H1 (cell line): Measurements from ENCODE around the gene LRRC10. TPM values are rescaled to one million over a fixed set of nuclear protein-coding genes. Genes with fewer than 3 reads are reported as not detected.
A peak's percentile ranks its signal among the peaks of the same experiment; 100 is the strongest.

ENCODE experiments used
- CTCF ChIA-PET: fragments of 300-600 bp; sonication (Branson Sonifier 250); formaldehyde crosslinking; loops from one replicate; lab custom pipeline; 2021; ENCODE audit not compliant: partially characterized antibody; lab: Charles Lee
- POLR2A ChIA-PET: fragments of 300-600 bp; sonication (Branson Sonifier 250); formaldehyde crosslinking; loops from one replicate; lab custom pipeline; 2021; ENCODE audit warnings: inconsistent platforms; ENCODE audit not compliant: partially characterized antibody; lab: Charles Lee
- DNase-seq, 2 experiments: peaks; one replicate each; pipeline versions ENCODE4 v3.0.0 to v3.0.0-alpha.2; 2010 to 2022; ENCODE audit warnings: low spot score in 2 of 2, low read depth in 1 of 2, mixed read lengths in 1 of 2
- FAIRE-seq: peaks from 2 replicates; lab custom pipeline; 2011; peaks lifted over from hg19 to GRCh38; lab: Jason Lieb, UNC
- H2AFZ ChIP-seq: 2 replicates; pipeline ENCODE4 v1.8.1; 2012; ENCODE audit warnings: low read length, inconsistent platforms
- H2AK5ac ChIP-seq: 2 replicates; pipeline ENCODE4 v1.6.1; 2013; ENCODE audit warnings: low read depth, low read length
- H2BK120ac ChIP-seq: replicated peaks from 2 replicates; pipeline ENCODE3; 2013; ENCODE audit warnings: low read depth, low read length, inconsistent platforms
- H2BK12ac ChIP-seq: 2 replicates; pipeline ENCODE4 v1.6.1; 2013; ENCODE audit warnings: low read depth, low read length
- H2BK15ac ChIP-seq: 2 replicates; pipeline ENCODE4 v1.6.1; 2013; ENCODE audit warnings: low read length
- H2BK20ac ChIP-seq: 2 replicates; pipeline ENCODE4 v1.6.1; 2013; ENCODE audit warnings: low read length
- H2BK5ac ChIP-seq: 2 replicates; pipeline ENCODE4 v1.6.1; 2013; ENCODE audit warnings: low read depth, low read length
- H3K14ac ChIP-seq: 2 replicates; pipeline ENCODE4 v1.6.1; 2013; ENCODE audit warnings: inconsistent platforms; ENCODE audit not compliant: insufficient read length
- H3K18ac ChIP-seq: 2 replicates; pipeline ENCODE4 v1.6.1; 2013; ENCODE audit warnings: low read length; ENCODE audit errors: extremely low read depth
- H3K23ac ChIP-seq: 2 replicates; pipeline ENCODE4 v1.6.1; 2013; ENCODE audit warnings: inconsistent platforms; ENCODE audit not compliant: insufficient read length
- H3K23me2 ChIP-seq: 2 replicates; pipeline ENCODE4 v1.6.1; 2013; ENCODE audit warnings: low read depth, low read length
- H3K27ac ChIP-seq: 2 replicates; pipeline ENCODE4 v1.6.1; 2011; ENCODE audit warnings: low read depth, low read length, inconsistent platforms
- H3K27me3 ChIP-seq, 4 experiments: replicated peaks in 1 of 4; 1 replicate in 1 of 4; 2 replicates in 3 of 4; pipeline versions ENCODE4 v1.6.1 to v1.8.1; 2011 to 2013; ENCODE audit warnings: low read length in 3 of 4, mild to moderate bottlenecking in 3 of 4, inconsistent platforms in 2 of 4, mixed read lengths in 2 of 4, moderate library complexity in 1 of 4; ENCODE audit not compliant: control insufficient read depth in 3 of 4, insufficient read depth in 3 of 4; ENCODE audit errors: extremely low read depth in 1 of 4
- H3K36me3 ChIP-seq, 4 experiments: 2 replicates each; pipeline versions ENCODE4 v1.6.1 to v1.8.1; 2011 to 2013; ENCODE audit warnings: mild to moderate bottlenecking in 4 of 4, low read length in 3 of 4, moderate library complexity in 2 of 4, control low read depth in 1 of 4, inconsistent platforms in 1 of 4; ENCODE audit not compliant: insufficient read depth in 4 of 4, control insufficient read depth in 2 of 4
- H3K4ac ChIP-seq: replicated peaks from 2 replicates; pipeline ENCODE3; 2013; ENCODE audit warnings: low read length, low read depth, mixed read lengths, inconsistent platforms; ENCODE audit not compliant: insufficient read length
- H3K4me1 ChIP-seq, 4 experiments: replicated peaks in 1 of 4; 1 replicate in 1 of 4; 2 replicates in 3 of 4; pipeline versions ENCODE4 v1.6.1 to v1.8.1; 2011 to 2013; ENCODE audit warnings: low read length in 3 of 4, inconsistent platforms in 2 of 4, mixed read lengths in 1 of 4; ENCODE audit not compliant: insufficient read depth in 4 of 4, control insufficient read depth in 3 of 4
- H3K4me2 ChIP-seq, 2 experiments: 2 replicates each; pipeline versions ENCODE4 v1.6.1 to v1.8.1; 2011 to 2013; ENCODE audit warnings: low read depth in 2 of 2, low read length in 2 of 2, control low read depth in 1 of 2, inconsistent platforms in 1 of 2, mild to moderate bottlenecking in 1 of 2; ENCODE audit not compliant: insufficient read depth in 1 of 2
- H3K4me3 ChIP-seq, 4 experiments: fragments of 200-600, 300-600 bp in 1 of 4; sonication (generic), shearing (Covaris generic), sonication (Bioruptor Twin) in 1 of 4; 2 replicates each; pipeline versions ENCODE4 v1.5.1 to v1.8.1; 2011 to 2016; ENCODE audit warnings: low read length in 4 of 4, low read depth in 3 of 4, control low read depth in 2 of 4, inconsistent platforms in 2 of 4, mild to moderate bottlenecking in 2 of 4, mixed read lengths in 1 of 4, moderate library complexity in 1 of 4; ENCODE audit not compliant: insufficient read depth in 2 of 4; ENCODE audit errors: extremely low read depth in 1 of 4
- H3K56ac ChIP-seq: replicated peaks from 2 replicates; pipeline ENCODE3; 2013; ENCODE audit warnings: low read depth, mild to moderate bottlenecking, mixed read lengths, low read length, inconsistent platforms; ENCODE audit not compliant: insufficient read length
- H3K79me1 ChIP-seq: 2 replicates; pipeline ENCODE4 v1.6.1; 2013; ENCODE audit warnings: low read depth, low read length, control low read depth
- H3K79me2 ChIP-seq, 2 experiments: 2 replicates each; pipeline versions ENCODE4 v1.6.1 to v1.8.1; 2012 to 2013; ENCODE audit warnings: low read length in 2 of 2, mild to moderate bottlenecking in 2 of 2, inconsistent platforms in 1 of 2; ENCODE audit not compliant: insufficient read depth in 2 of 2, control insufficient read depth in 1 of 2
- H3K9ac ChIP-seq, 4 experiments: replicated peaks in 1 of 4; 1 replicate in 1 of 4; 2 replicates in 3 of 4; pipeline versions ENCODE4 v1.6.1 to v1.8.1; 2011 to 2013; ENCODE audit warnings: low read depth in 3 of 4, low read length in 3 of 4, control low read depth in 2 of 4, mild to moderate bottlenecking in 2 of 4, moderate library complexity in 2 of 4, inconsistent platforms in 1 of 4; ENCODE audit errors: extremely low read depth in 1 of 4
- H3K9me3 ChIP-seq, 2 experiments: 2 replicates each; pipeline versions ENCODE4 v1.6.1 to v1.8.1; 2012 to 2013; ENCODE audit warnings: mild to moderate bottlenecking in 2 of 2, moderate library complexity in 2 of 2, control low read depth in 1 of 2, inconsistent platforms in 1 of 2, low read depth in 1 of 2, low read length in 1 of 2, mixed read lengths in 1 of 2; ENCODE audit not compliant: insufficient read depth in 2 of 2
- H4K20me1 ChIP-seq, 2 experiments: replicated peaks in 1 of 2; 2 replicates each; pipeline versions ENCODE3 to v1.8.1; 2011 to 2013; ENCODE audit warnings: inconsistent platforms in 2 of 2, low read length in 2 of 2, mild to moderate bottlenecking in 1 of 2; ENCODE audit not compliant: insufficient read depth in 2 of 2, control insufficient read depth in 1 of 2
- H4K5ac ChIP-seq: 2 replicates; pipeline ENCODE4 v1.6.1; 2013; ENCODE audit warnings: low read length, low read depth, mixed read lengths, inconsistent platforms; ENCODE audit not compliant: insufficient read length
- H4K8ac ChIP-seq: 2 replicates; pipeline ENCODE4 v1.8.0; 2013; ENCODE audit warnings: mild to moderate bottlenecking, moderate library complexity, low read length, inconsistent platforms; ENCODE audit not compliant: insufficient read depth; ENCODE audit errors: extremely low read depth
- H4K91ac ChIP-seq: replicated peaks from 2 replicates; pipeline ENCODE3; 2013; ENCODE audit warnings: low read length, mixed read lengths, inconsistent platforms; ENCODE audit not compliant: insufficient read length
- ASH2L ChIP-seq: fragments of 200-600, 300-600 bp; sonication (generic); IDR thresholded peaks from one replicate; pipeline ENCODE4 v1.7.1; 2017; ENCODE audit warnings: low read length
- CHD2 ChIP-seq: IDR thresholded peaks from 2 replicates; pipeline ENCODE4 v1.6.1; 2012; ENCODE audit warnings: low read length, improper control_type of control experiment
- CREB1 ChIP-seq: IDR thresholded peaks from 2 replicates; pipeline ENCODE4 v1.6.1; 2012; ENCODE audit warnings: inconsistent platforms
- EGR1 ChIP-seq: IDR thresholded peaks from 2 replicates; pipeline ENCODE4 v1.6.1; 2011; ENCODE audit warnings: low read depth, low read length, borderline replicate concordance
- POLR2A ChIP-seq, 2 experiments: IDR thresholded peaks; 1 replicate in 1 of 2; 2 replicates in 1 of 2; pipeline ENCODE4 v1.6.1; 2011; ENCODE audit warnings: low read depth in 2 of 2, low read length in 2 of 2, mild to moderate bottlenecking in 2 of 2; ENCODE audit errors: control extremely low read depth in 1 of 2
- WGBS, 2 experiments: shearing (Covaris generic) in 1 of 2; methylation state at CpG; one replicate each; pipeline versions ENCODE4 v1.1.6 to v1.1.7; 2013 to 2015; ENCODE audit warnings: low lambda C conversion rate in 2 of 2, mixed read lengths in 2 of 2, inconsistent platforms in 1 of 2, low coverage in 1 of 2, missing lambda C conversion rate in 1 of 2; ENCODE audit not compliant: insufficient replicate concordance in 2 of 2, insufficient coverage in 1 of 2, insufficient read length in 1 of 2; ENCODE audit errors: extremely low coverage in 1 of 2, missing lambda C conversion rate in 1 of 2; 5-methylcytosine and 5-hydroxymethylcytosine counted together
- polyA plus RNA-seq, 7 experiments: library from polyadenylated mRNA; depleted of rRNA in 3 of 7; stranded (reverse) in 5 of 7; unstranded in 2 of 7; fragments of >200 nt in 5 of 7; fragments of 200-250 nt in 2 of 7; gene quantifications; 1 replicate in 5 of 7; 2 replicates in 1 of 7; 4 replicates in 1 of 7; pipeline versions ENCODE4 v1.2.1 to v1.2.3, GENCODE V29; 2011 to 2013; ENCODE audit warnings: missing spikeins in 2 of 7, mixed read lengths in 2 of 7
- total RNA-seq: library from RNA; stranded (reverse); fragmentation: NEBNext Ultra II Directional; extraction: Animal tissue kit (Norgen Biotek cat#: 25700); gene quantifications from 2 replicates; pipeline ENCODE4 v1.2.1, GENCODE V29; 2021
- TF ChIP-seq, protein P1 (sequence below): IDR thresholded peaks from 2 replicates; pipeline ENCODE4 v1.6.1; 2011; ENCODE audit warnings: low read depth, mild to moderate bottlenecking, low read length; ENCODE audit not compliant: insufficient read depth

The LRRC10 gene
- total and polyA plus RNA-seq, 2 of the 8 experiments (the other 6 are each of a cell fraction or from before 2014, with no cell fraction given): not detected

DNA sequence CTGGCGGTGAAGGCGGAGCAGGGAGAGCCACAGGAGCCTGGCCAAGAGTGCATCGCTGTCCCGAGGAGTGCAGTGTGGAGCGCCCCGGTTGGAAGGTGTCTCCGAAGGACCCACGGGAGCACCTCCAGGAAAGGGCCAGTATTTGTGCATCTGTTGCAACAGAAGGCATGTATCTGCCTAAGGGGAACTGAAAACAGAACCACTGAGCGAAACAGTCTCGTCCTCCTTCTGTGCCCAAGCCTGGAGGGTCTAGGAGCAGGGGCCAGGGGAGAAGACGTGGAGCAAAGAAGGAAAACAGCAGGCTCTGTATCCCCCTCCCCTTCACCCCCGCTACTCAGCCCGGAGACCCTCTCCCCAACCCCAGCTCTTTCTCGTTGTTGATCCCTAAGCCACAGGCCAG, 5.3 kb upstream of the LRRC10 start:
- Histone ChIP-seq H4K8ac (no peak overlapping the region), H2BK20ac (no peak overlapping the region), H3K9ac (no peak overlapping the region), H3K23me2 (no peaks in the 10 kb centered on the region), H3K79me1 (no peaks in the 10 kb centered on the region), H3K18ac (no peak overlapping the region), H2BK5ac (no peak overlapping the region), H3K27me3 (no peaks in the 10 kb centered on the region; a peak in 1 of 7 replicates), H4K91ac (no peak overlapping the region), H3K4me2 (no peak overlapping the region), H3K36me3 (no peaks in the 10 kb centered on the region), H2AFZ (peak overlapping the region; percentile 29; the same call in 1 of the 2 replicates), H3K4ac (no peak overlapping the region), H4K5ac (no peak overlapping the region), H3K4me3 (no peak overlapping the region), H4K20me1 (no peaks in the 10 kb centered on the region), H3K23ac (no peak overlapping the region), H2AK5ac (no peak overlapping the region), H3K4me1 (no peaks in the 10 kb centered on the region), H3K9me3 (no peaks in the 10 kb centered on the region), H3K56ac (no peak overlapping the region), H2BK15ac (no peak overlapping the region), H3K14ac (no peak overlapping the region), H2BK120ac (no peak overlapping the region), H3K79me2 (no peaks in the 10 kb centered on the region), H2BK12ac (no peak overlapping the region), H3K27ac (no peak overlapping the region)
- DNase-seq (no peak), FAIRE-seq (no peak)
- no peak for TF ChIP-seq ASH2L
- no peak for TF ChIP-seq CHD2
- no peak for TF ChIP-seq CREB1
- TF ChIP-seq EGR1: no peak
- TF ChIP-seq, protein P1, sequence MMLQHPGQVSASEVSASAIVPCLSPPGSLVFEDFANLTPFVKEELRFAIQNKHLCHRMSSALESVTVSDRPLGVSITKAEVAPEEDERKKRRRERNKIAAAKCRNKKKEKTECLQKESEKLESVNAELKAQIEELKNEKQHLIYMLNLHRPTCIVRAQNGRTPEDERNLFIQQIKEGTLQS: no peak
- TF ChIP-seq POLR2A (IDR thresholded peaks at IDR 0.05; ENCODE audit: control extremely low read depth in 1 of 2, low read depth in 2 of 2, low read length in 2 of 2): no peak
- POLR2A ChIA-PET: interaction anchor here (2.0 kb wide), 1 partner anchor 13 kb away, joined by 5 read pairs; no protein-coding TSS in a partner anchor
- WGBS, 2 experiments: 94% methylated on average over 14 of the region's 14 CpGs; no CpG with 5 or more reads in 1 of the 2 experiments
- CTCF ChIA-PET: interaction anchor here (2.1 to 7.1 kb wide), 2 partner anchors 14 to 23 kb away, joined by 14 to 67 read pairs; no protein-coding TSS in a partner anchor
